ENCODE measurements around the gene BICRA.
A peak's percentile ranks its signal among the peaks of the same experiment; 100 is the strongest.

The BICRA gene

DNA sequence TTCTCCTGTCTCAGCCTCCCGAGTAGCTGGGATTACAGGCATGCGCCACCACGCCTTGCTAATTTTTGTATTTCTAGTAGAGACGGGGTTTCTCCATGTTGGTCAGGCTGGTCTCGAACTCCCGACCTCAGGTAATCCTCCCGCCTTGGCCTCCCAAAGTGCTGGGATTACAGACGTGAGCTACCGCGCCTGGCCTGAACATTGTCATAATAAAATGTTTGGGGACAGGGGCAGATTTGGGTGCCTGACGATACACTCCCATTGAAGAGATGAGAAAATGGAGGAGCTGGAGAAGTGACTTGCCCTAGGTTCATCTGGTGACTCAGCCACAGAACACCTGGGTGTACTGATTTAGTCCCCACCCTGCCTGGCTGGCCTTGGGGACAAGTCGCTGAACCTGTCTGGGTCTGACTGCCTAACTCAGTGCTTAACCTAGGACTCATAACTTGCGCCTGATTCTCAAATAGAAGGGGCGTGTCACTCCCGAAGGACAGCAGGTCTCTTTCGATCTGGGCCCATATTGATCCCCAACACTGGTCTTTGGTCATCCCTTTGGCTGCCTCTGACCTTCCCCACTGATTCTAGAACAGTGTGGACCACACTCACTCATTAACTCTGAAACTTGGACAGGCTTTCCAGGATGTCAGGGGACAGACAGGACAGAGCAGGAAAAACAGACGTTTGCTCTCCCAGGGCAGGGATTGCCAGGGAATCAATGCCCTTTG, 7.6 kb upstream of the BICRA start:
- no peak for DNase-seq

DNA sequence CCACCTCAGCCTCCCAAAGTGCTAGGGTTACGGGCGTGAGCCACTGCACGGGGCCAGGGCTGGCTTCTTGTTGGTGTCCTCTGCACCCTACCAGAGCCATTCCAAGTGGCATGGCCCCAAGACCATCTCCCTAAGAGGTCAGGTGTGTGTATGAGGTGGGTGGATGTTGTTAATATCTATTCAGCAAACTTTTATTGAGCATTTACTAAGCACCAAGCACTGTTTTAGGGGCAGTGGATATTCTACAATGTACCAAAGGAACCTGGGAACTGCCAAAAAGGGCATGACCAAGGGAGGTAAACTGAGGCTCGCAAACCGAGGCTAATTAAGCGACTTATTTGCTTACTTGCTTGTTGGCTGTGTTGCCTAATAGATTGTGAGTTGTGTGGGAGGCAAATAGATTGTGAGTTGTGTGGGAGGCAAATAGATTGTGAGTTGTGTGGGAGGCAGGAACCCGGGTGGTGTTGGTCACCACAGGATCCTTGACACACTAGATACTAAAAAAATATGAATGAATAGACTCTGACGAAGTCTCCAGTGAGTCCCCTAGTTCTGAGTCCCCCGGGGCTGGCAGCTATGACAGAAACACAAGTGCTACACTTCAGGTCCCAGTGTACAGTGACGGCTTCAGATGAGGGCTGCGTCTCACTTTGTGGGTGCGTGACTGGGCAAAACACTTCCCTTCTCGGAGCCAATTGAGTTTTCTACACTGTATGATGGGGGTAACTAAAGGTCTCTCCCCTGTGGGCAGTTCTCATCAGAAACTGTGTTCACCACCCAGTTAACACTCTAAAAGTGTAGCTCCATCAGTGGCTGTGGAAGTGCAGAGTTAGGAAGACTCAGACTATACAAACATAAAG, 5.0 kb upstream of the BICRA start:
- no peak for DNase-seq

DNA sequence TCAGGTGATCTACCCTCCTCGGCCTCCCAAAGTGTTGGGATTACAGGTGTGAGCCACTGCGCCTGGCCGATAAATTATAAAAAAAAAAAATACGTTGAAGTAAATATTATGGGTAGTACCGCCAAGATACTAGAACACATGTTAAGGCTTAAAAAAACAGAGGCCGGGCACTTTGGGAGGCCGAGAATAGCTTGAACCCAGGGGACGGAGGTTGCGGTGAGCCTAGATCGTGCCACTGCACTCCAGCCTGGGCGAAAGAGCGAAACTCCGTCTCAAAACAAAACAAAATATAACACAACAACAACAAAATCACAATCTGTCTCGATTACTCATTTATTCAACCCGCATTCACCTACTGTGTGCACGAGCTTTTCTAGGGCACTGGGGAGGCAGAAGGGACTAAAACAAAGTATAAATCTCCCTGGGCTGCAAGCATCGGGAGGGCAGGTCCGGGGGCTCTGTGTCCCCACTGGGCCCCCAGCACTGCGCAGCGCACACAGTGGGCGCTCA, 1.3 kb upstream of the BICRA start:
- no peak for DNase-seq

DNA sequence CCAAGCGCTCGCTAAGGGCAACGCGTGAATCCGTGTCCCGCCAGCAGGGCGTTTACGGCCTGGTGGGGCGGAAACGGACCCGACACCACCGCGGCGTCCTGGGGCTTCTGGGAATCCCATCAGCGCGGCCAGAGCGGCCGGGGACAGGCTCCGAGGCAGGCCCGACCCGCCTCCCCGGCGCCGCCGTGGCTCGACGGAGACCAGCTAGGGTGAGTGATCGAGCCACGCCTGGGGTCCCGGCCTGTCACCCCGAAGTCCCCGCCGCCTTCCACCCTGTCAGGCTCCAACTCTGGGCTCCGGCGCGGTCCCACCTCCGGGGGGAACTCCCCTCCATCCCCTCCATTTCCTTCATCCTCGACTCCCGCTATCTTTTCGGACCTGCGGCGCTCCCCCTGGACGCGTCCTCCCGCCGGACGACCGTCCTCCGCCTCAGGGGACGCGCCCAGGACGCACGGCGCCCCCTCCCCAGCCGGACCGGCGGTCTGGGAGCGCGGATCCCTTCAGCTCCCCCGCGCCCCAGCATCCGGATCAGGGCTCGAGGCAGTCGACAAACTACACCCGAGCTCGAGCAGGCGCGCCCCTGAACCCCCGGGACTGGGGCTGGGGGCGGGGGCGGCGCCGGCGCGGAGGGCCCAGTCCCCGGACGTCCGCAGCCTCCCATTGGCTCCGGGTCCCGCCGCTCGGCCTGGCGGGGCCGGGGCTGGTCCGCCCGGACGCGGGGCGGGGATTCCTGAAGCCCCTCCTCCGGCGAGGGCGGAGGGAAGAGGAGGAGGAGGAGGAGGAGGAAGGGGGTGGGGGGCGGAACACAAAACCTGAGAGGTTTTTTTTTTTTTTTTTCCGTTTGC, 638 bp upstream of the BICRA start:
- peak; percentile 96 for DNase-seq

DNA sequence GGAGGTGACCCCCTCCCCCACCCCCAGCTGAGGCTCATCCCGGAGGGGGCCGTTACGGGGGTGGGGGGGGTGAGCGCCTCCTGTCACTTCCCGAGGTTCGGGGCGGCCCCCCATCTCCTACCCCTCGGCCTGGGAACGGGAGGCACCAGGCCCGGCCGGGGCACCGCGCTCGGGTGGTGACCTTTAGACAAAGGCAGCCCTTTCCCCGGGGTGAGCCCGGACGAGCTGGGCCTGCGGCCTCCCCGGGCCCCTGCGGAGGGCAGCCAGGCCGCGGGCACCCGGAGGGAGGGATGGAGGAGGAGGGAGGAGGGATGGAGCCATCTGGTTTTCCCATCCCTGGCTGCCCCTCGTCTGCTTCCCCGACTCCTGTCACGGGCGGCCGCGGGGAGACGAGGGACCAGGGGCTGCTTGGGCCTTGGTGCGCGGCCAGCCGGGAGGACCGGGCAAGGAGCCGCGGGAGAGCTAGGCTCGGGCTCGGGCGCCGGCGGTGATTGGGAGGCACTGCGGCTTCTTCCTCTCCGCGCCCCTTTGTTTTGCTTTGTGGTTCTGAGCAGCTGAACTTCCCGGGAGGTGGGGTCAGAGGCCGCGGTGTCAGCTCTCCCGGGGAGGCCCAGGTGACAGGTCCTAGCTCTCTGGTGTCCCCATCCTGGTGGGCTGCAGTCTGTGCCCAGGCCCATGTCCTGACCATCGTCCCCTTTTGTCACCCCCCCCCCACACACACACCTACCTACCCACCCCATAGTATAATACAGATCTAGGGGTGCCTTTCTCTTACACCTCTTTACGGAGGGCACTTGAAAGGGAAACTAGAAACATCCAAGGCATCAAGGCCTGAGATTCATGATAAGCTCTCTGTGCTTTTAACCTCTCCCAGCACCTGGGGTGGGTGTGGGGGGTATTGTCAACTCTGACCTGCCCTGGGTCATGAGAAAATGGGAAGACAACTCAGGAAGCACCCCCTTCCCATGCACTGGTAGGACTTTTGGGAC, 1.3 kb downstream of the BICRA start:
- DNase-seq = peak; percentile 36

DNA sequence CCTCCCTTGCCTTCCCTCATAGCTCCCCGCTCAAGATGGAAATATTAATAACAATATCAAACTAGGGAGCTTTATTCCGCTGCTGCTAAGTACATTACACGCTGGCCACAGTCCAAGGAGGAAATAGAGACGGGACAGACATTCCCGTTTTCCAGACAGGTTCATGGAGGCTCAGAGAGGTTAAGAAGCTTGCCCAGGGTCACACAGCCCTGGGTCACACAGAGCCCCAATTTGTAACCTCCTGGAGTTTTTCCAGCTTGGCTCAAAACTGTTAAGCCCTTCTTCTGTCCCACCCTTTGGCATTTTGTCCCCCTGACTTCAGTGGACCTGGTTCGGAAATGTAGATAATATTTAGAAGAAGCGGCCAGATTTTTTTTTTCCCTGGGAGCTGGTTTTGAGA, 2.0 kb downstream of the BICRA start:
- no peak for DNase-seq

DNA sequence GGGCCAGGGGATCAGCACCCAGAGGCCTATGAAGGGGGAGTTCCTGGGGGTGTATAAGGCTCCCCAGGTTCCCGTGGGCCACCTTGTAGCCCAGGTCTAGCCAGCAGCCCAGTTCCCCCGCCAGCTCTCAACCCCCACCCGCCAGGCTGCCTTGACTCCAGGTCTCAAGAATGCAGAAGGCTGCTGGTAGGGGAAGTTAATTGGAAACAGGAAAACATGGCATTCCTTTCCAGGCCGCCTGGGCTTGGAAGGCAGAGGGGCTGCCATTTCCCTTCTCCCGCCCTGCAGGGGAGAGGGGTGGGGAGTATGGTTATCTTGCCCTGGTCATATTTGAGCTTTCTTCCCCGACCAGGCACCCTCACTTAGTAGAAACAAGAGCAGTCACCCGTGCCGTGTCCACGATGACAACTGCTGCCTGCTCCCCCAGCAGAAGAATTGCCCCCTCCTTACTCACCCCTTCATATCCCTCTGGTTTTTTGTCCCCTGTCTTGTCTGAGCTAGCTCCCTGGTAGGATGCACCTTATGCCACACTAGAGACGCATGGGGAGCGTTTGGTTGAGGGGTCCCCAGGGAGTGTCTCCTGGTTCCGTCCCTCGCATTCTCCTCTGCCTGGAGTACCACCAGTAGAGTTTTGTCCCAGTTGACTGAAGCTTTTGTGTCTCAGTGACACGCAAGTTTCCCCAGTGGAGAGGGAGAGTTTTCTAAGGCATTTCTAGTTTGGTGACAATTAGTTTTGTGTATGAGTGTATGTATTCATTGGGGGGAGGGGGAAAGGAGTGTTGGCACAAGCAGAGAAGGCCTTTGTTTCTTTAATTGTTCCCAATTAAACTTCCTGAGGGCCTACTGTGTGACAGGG, 4.5 kb downstream of the BICRA start:
- DNase-seq = peak; percentile 93

DNA sequence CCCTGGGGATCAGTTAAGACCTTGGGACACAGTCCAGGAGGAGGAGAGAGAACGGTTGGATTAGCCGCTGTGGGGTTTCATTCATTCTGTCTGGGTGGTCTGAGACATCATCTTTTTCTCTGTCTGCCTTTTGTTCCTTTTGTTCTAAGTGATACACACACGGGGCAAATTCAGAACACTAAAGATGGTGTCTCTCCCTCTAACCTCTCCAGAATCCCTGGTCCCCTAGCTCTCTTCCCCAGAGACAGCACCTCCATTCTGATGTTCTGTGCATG, 5.0 kb downstream of the BICRA start:
- DNase-seq = no peak

DNA sequence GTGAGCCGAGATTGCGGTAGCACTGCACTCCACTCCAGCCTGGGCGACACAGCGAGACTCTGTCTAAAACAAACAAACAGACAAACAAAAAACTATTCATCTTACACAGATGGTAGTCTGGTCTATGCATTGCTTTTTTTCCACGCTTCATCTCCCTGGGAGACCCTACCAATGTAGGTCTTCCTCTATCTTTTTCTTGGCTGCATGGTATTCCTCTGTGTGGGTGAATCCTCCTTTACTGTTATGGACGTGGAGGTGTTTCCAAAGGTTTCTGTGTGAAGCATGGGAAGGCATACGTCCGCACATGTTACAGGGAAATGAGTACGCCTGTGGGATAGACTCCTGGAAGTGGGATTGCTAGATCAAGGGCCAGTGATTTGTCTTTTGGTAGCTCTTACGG, 5.6 kb downstream of the BICRA start:
- no peak for DNase-seq

DNA sequence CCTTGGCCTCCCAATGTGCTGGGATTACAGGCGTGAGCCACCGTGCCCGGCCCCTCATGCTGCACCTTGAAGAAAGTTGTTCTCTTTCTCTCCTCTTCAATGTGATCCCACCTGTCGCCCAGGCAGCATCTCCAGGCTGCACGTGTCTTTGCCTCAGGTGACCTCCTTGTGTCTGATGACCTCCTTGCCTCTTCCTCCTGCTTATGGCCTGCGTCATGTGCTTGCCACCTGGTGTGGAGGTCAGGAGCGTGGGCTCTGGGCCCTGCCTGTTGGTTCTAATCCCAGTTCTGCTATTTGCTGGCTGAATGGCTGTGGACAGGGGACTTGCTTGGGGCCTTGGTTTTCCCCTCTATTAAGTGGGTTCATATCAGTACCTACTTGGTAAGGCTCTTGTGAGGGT, 6.3 kb downstream of the BICRA start:
- DNase-seq = no peak

DNA sequence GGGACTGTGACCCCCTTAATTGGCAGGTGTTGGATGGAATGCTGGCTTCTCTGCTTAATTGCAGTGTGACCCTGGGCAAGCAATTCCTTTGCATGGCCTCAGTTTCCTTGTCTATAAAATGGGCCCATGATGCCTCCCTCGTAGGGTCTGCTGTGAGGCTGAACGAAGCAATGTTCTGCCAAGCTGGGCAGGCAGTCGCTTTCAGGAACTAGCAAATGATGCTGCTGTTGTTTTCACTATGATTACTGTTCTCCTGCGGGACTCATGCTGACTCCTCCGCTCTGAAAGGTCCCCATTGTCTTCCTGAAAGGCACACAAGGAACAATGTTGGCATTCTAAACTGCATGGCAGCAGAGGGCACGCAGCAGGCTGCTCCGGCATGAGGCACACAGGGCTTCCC, 6.8 kb downstream of the BICRA start:
- DNase-seq = no peak

DNA sequence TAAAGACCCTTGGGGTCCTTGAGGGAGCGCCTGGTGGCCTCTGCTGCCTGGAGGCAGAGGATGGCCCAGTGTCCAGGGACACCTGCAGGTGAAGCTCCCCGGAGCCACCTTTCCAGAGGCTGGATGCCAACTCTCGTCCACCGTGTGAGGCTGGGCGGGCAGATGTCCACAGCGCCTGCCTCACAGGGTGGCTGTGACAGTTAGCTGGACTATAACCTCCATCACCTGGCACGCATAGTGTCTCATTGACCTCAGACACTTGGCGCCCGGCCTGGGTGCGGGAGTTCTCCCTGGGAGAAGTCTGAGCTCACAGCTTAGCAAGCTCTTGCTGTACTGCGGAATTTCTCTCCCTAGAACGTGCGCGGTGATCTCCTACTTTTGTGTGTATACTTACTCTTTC, 9.8 kb downstream of the BICRA start:
- DNase-seq = no peak

DNA sequence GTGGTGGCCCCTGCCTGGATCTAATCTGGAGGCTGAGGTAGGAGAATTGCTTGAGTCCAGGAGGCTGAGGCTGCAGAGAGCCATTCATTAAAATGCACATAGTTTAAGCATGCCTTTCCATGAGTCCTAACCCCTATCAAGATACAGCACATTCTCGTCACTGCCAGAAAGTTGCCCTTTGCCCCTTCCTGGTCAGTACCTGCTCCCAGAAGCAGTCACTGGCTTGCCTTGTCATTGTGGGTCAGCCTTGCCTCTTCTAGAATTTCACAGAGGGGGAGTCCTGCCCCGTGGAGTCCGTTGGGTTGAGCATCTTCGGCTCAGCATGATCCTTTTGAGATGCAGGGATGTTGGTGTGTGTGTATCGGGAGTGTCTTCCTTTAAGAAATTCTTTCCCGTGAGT, 10.8 kb downstream of the BICRA start:
- DNase-seq = no peak

DNA sequence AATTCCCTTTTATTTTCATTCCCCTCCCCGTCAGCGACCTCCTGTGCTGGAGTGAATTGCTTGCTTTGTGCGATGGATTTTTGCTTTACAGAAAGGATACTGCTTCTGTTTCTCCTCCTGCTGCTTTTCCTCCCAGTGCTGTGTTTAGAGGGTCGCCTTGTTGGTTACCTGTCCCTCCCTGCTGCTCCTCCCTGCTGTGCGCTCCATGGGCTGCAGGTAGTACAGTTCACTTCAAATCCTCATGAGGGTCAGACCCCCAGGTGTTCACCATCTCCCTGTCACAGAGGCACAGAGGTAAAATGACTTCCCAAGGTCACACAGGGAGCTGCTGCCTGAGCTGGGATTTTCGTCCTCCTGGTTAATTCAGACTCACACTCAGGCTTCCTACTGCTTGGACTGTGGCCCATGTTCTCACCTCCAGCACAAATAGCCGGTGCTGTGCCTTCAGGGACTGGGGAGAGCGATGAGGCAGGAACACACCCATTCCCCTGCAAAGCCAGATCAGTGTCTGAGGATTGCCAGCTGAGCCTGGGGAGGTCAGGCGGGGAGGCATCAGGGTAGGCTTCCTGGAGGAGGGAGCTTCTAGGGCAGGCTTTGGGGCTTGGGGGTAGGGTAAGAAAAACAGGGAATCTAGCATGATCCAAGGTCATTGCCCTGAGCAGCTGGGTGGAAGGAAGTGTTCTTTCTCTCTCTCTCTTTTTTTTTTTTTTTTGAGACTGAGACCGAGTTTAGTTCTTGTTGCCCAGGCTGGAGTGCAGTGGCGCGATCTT, 14.4 kb downstream of the BICRA start:
- no peak for DNase-seq

DNA sequence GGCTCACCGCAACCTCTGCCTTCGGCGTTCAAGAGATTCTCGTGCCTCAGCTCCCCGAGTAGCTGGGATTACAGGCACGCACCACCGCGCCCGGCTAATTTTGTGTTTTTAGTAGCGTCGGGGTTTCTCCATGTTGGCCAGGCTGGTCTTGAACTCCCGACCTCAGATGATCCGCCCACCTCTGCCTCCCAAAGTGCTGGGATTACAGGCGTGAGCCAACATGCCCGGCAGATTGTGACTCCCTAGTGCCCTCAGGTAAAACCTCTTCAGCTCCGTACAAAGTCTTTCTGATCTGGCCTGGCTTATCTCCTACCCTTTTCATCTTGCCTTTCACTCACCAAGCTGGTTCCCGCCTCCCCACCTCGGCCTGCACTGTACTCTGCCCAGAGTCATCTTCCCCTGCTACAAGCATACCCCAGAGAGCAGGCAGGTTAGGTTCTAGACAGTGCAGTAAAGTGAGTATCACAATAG, 15.0 kb downstream of the BICRA start:
- DNase-seq = no peak

DNA sequence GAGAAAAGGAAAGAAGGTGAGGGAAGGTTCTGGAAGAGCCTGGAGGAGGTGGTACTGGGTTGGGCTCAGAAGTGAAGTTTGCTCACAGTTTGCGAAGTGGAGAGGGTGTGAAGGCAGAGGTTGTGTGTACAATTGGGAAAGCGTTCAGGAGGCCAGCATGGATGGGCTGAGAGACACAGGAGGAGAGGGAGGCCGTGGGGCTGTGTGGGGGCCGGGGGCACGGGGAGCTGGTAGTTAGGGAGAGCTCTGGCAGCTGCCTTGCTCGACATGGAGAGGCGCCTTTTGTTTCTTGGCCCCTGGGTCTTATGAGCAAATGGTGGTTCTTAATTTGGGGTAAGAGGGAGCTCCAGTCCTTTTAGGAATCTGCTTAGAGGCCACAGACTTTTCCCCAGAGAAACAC, 16.7 kb downstream of the BICRA start:
- no peak for DNase-seq

DNA sequence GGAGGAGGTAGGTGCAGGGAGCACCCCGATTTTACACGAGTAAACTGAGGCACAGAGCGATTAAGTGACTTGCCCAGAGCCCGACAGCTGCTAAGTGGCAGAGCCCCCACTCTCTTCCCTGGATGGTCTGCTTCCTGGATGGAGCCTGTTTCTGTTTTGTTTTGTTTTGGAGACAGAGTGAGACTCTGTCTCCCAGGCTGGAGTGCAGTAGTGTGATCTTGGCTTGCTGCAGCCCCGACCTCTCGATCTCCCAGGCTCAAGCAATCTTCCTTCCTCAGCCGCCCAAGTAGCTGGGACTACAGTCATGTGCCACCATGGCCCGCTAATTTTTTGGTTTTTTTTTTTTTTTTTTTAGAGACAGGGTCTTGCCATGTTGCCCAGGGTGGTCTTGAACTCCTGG, 17.3 kb downstream of the BICRA start:
- no peak for DNase-seq

DNA sequence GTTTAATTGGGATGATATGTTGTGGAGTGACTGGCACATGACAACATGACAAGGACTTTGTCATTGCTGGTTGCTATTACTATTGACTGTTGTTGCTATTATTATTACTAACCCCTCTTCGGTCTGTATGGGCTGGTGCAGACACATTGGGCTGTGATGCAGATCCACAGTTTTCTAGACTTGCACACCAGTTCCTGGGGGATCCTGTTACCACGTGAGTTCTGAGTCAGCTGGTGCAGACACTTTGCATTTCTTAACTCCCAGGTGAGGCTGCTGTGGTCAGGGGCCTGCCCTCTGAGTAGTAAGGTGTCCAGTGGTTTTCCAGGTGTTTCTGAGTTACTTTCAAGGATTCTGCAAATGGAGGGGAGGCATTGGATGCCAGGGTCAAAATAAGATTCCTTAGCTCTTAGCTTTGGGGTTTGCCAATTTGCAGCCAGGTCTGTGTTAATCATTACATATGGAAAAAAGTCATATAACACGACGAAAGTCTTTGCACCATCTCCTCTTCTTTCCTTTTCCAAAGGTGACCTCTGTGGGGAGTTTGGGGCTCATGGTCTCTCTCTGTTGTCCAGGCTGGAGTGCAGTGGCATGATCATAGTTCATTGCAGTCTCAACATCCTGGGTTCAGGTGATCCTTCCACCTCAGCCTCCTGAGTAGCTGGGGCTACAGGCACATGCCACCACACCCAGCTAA, 19.3 kb downstream of the BICRA start:
- DNase-seq = no peak

DNA sequence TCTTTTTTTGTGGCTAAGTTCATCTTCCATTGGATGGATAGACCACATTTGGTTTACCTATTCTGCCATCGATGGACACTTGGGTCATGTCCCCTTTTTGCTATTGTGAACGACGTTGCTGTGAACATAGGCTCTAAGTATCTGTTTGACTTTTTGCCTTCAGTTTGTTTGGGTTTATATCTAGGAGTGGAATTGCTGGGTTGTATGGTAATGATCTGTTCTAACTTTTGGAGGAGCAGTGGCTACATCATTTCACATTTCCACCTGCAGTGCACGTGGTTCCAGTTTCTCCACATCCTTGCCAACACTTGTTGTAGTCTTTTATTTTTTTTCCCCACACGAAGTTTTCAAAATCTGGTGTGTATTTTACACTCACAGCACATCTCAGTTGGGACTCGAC, 21.7 kb downstream of the BICRA start:
- no peak for DNase-seq

Measured in fibroblast of skin of abdomen (primary cell).